Measurements from ENCODE around the gene IGSF9. TPM values are rescaled to one million over a fixed set of nuclear protein-coding genes. Genes with fewer than 3 reads are reported as not detected.

Gene IGSF9
- total RNA-seq, 1 donor from 2014 or later = 2.0 TPM

GRCh38 chr1:159941591-159942560, 3.5 kb downstream of the IGSF9 start:
- Histone ChIP-seq H3K36me3 (no peaks in the 10 kb centered on the region), H3K4me3 (no peak overlapping the region), H3K27ac (no peak overlapping the region), H3K4me1 (peaks cover 24% of the 10 kb centered on the region), H3K9me3 (no peaks in the 10 kb centered on the region), H3K27me3 (ENCODE audit: low read depth) (peaks cover 15% of the 10 kb centered on the region)
- no peak for ATAC-seq
- no peak for DNase-seq
- no peak for TF ChIP-seq CTCF (IDR thresholded peaks at IDR 0.05)
- intact Hi-C loops (cut with DNase I) = no loop called here

GRCh38 chr1:159941141-159941540, 4.3 kb downstream of the IGSF9 start:
- TF ChIP-seq CTCF (IDR thresholded peaks at IDR 0.05) = no peak
- Histone ChIP-seq H3K27me3 (ENCODE audit: low read depth) (peaks cover 15% of the 10 kb centered on the region), H3K9me3 (no peaks in the 10 kb centered on the region), H3K36me3 (no peaks in the 10 kb centered on the region), H3K4me1 (peaks cover 28% of the 10 kb centered on the region), H3K27ac (no peak overlapping the region), H3K4me3 (no peak overlapping the region)
- ATAC-seq (no peak), DNase-seq (no peak)
- intact Hi-C loops (cut with DNase I) = no loop called here

- intact Hi-C loops (cut with DNase I) = no loop called here
- no peak for TF ChIP-seq CTCF (IDR thresholded peaks at IDR 0.05)
- H3K4me1 ChIP-seq = peaks cover 20% of the 10 kb centered on the region
- no peak overlapping the region for H3K27ac ChIP-seq
- no peak for ATAC-seq
- H3K36me3 ChIP-seq = no peaks in the 10 kb centered on the region
- H3K4me3 ChIP-seq = no peak overlapping the region
- DNase-seq = no peak
- H3K9me3 ChIP-seq = no peaks in the 10 kb centered on the region
- peaks cover 9% of the 10 kb centered on the region for H3K27me3 ChIP-seq (ENCODE audit: low read depth)
Measured at GRCh38 chr1:159940006-159940620, 5.3 kb downstream of the IGSF9 start.

- Histone ChIP-seq H3K9me3 (no peaks in the 10 kb centered on the region), H3K4me3 (no peak overlapping the region), H3K27ac (no peak overlapping the region), H3K36me3 (no peaks in the 10 kb centered on the region), H3K4me1 (peaks cover 17% of the 10 kb centered on the region), H3K27me3 (ENCODE audit: low read depth) (peaks cover 6% of the 10 kb centered on the region)
- no peak for TF ChIP-seq CTCF (IDR thresholded peaks at IDR 0.05)
- intact Hi-C loops (cut with DNase I) = loop anchor here (5.0 kb wide), 1 partner anchor 68 kb away; no protein-coding TSS in a partner anchor
- DNase-seq = no peak
- no peak for ATAC-seq
Measured at GRCh38 chr1:159939678-159940002, 5.8 kb downstream of the IGSF9 start.

GRCh38 chr1:159938905-159939677, 6.3 kb downstream of the IGSF9 start:
- peaks cover under 1% of the 10 kb centered on the region for H3K27me3 ChIP-seq (ENCODE audit: low read depth)
- no peaks in the 10 kb centered on the region for H3K9me3 ChIP-seq
- no peak overlapping the region for H3K27ac ChIP-seq
- peaks cover 17% of the 10 kb centered on the region for H3K4me1 ChIP-seq
- ATAC-seq (no peak), DNase-seq (no peak)
- H3K4me3 ChIP-seq = no peak overlapping the region
- no peaks in the 10 kb centered on the region for H3K36me3 ChIP-seq
- TF ChIP-seq CTCF (IDR thresholded peaks at IDR 0.05) = no peak
- intact Hi-C loops (cut with DNase I) = loop anchor here (5.0 kb wide), 1 partner anchor 68 kb away; no protein-coding TSS in a partner anchor

Data from lower lobe of right lung (tissue), 2 donors.